HL-60 (cell line): ENCODE measurements around the gene AEBP2.

Source experiments
- DNase-seq, 2 experiments: peaks; one replicate each; pipeline ENCODE4 v3.0.0-alpha.2; 2010 to 2020; ENCODE audit warnings: low read depth in 1 of 2, low spot score in 1 of 2
- H3K27ac ChIP-seq: fragments of 250-450 bp; sonication (Bioruptor Pico); replicated peaks from 2 replicates; pipeline ENCODE4 v1.5.1; 2020; ENCODE audit warnings: mild to moderate bottlenecking, moderate library complexity
- H3K27me3 ChIP-seq: fragments of 250-450 bp; sonication (Bioruptor Pico); 2 replicates; pipeline ENCODE4 v1.5.1; 2021; ENCODE audit warnings: mild to moderate bottlenecking, moderate library complexity; ENCODE audit not compliant: insufficient read depth, poor library complexity, severe bottlenecking
- H3K4me3 ChIP-seq: replicated peaks from 2 replicates; pipeline ENCODE4 v1.5.1; 2011; ENCODE audit warnings: mild to moderate bottlenecking, control low read depth, low read length; ENCODE audit not compliant: insufficient read depth
- GABPA ChIP-seq: IDR thresholded peaks from 2 replicates; pipeline ENCODE4 v1.6.1; 2012; ENCODE audit warnings: low read depth
- POLR2AphosphoS5 ChIP-seq: IDR thresholded peaks from 2 replicates; pipeline ENCODE4 v1.6.1; 2012; ENCODE audit warnings: low read depth
- SPI1 ChIP-seq: IDR thresholded peaks from 2 replicates; pipeline ENCODE4 v1.6.1; 2012; ENCODE audit warnings: low read depth, mild to moderate bottlenecking, borderline replicate concordance
- TF ChIP-seq, protein P1 (sequence below): IDR thresholded peaks from 2 replicates; pipeline ENCODE4 v1.6.1; 2012; ENCODE audit warnings: low read depth; ENCODE audit not compliant: insufficient replicate concordance
- TF ChIP-seq, protein P2 (sequence below): IDR thresholded peaks from one replicate; pipeline ENCODE4 v1.5.1; 2011; ENCODE audit warnings: low read length, control low read depth, inconsistent platforms; ENCODE audit not compliant: insufficient read depth

AEBP2 gene

DNA sequence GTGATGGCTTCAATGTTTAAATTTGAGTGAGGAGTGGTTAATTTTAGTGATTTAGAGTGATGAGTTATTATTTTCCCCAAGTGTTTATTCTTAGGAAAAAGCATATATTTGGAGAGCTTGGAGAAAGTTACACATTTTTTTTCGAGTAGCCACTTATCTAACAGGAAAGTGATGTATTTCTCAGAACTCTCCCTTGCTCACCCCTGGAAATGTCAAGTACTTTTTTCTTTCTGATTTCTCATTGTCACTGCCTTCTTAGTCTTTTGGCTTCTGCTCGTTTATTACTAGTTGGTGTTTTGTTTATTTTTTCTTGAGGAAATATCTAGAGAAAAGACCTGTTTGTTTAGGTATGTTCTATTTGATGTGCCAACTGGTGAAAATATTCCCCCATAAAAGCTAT, 58.8 kb downstream of the AEBP2 start:
- TF ChIP-seq SPI1 (no peak), POLR2AphosphoS5 (no peak), GABPA (no peak)
- TF ChIP-seq, protein P1, sequence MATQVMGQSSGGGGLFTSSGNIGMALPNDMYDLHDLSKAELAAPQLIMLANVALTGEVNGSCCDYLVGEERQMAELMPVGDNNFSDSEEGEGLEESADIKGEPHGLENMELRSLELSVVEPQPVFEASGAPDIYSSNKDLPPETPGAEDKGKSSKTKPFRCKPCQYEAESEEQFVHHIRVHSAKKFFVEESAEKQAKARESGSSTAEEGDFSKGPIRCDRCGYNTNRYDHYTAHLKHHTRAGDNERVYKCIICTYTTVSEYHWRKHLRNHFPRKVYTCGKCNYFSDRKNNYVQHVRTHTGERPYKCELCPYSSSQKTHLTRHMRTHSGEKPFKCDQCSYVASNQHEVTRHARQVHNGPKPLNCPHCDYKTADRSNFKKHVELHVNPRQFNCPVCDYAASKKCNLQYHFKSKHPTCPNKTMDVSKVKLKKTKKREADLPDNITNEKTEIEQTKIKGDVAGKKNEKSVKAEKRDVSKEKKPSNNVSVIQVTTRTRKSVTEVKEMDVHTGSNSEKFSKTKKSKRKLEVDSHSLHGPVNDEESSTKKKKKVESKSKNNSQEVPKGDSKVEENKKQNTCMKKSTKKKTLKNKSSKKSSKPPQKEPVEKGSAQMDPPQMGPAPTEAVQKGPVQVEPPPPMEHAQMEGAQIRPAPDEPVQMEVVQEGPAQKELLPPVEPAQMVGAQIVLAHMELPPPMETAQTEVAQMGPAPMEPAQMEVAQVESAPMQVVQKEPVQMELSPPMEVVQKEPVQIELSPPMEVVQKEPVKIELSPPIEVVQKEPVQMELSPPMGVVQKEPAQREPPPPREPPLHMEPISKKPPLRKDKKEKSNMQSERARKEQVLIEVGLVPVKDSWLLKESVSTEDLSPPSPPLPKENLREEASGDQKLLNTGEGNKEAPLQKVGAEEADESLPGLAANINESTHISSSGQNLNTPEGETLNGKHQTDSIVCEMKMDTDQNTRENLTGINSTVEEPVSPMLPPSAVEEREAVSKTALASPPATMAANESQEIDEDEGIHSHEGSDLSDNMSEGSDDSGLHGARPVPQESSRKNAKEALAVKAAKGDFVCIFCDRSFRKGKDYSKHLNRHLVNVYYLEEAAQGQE: no peak
- TF ChIP-seq, protein P2, sequence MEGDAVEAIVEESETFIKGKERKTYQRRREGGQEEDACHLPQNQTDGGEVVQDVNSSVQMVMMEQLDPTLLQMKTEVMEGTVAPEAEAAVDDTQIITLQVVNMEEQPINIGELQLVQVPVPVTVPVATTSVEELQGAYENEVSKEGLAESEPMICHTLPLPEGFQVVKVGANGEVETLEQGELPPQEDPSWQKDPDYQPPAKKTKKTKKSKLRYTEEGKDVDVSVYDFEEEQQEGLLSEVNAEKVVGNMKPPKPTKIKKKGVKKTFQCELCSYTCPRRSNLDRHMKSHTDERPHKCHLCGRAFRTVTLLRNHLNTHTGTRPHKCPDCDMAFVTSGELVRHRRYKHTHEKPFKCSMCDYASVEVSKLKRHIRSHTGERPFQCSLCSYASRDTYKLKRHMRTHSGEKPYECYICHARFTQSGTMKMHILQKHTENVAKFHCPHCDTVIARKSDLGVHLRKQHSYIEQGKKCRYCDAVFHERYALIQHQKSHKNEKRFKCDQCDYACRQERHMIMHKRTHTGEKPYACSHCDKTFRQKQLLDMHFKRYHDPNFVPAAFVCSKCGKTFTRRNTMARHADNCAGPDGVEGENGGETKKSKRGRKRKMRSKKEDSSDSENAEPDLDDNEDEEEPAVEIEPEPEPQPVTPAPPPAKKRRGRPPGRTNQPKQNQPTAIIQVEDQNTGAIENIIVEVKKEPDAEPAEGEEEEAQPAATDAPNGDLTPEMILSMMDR: no peak
- no peaks in the 10 kb centered on the region for H3K27me3 ChIP-seq
- DNase-seq: no peak
- no peak overlapping the region for H3K27ac ChIP-seq
- no peak overlapping the region for H3K4me3 ChIP-seq

- Histone ChIP-seq H3K27ac (no peak overlapping the region), H3K4me3 (no peak overlapping the region), H3K27me3 (no peaks in the 10 kb centered on the region)
- TF ChIP-seq POLR2AphosphoS5: no peak
- TF ChIP-seq, protein P1: no peak
- no peak for TF ChIP-seq GABPA
- TF ChIP-seq, protein P2: no peak
- TF ChIP-seq SPI1: no peak
- no peak for DNase-seq
Observed at GRCh38 chr12:19499030-19499429, 59.7 kb downstream of the AEBP2 start.

DNA sequence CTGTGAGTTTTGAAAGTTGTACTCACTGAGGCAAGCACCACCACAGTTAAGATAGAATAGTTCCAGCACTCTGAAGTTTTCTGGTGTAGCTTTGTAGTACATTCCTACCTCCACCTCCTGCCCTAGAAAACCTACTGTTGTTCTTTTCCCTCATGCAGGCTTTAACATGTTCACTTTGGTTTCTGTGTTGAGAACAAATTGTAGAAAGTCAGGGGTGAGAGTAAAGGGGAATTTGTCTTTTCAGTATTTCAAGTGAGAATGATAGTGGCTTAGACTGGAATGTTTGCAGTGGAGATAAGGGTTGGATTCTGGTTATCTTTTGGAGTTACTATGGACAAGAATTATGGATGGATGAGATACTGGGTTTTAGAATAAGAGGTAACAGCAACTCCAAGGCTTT, 67.2 kb downstream of the AEBP2 start:
- H3K4me3 ChIP-seq: no peak overlapping the region
- no peak overlapping the region for H3K27ac ChIP-seq
- TF ChIP-seq, protein P1: no peak
- TF ChIP-seq, protein P2: no peak
- DNase-seq: no peak
- H3K27me3 ChIP-seq: no peaks in the 10 kb centered on the region
